8988T (cell line): ENCODE results near the gene KCNMA1.

Source experiments
- DNase-seq: peaks from one replicate; pipeline ENCODE4 v3.0.0; 2011

KCNMA1 gene

GRCh38 chr10:77474939-77475338, 162.7 kb downstream of the KCNMA1 start:
- DNase-seq, result no peak

GRCh38 chr10:77474386-77474785, 163.2 kb downstream of the KCNMA1 start:
- DNase-seq, result no peak

GRCh38 chr10:77472146-77472545, 165.5 kb downstream of the KCNMA1 start:
- DNase-seq, result no peak

DNA sequence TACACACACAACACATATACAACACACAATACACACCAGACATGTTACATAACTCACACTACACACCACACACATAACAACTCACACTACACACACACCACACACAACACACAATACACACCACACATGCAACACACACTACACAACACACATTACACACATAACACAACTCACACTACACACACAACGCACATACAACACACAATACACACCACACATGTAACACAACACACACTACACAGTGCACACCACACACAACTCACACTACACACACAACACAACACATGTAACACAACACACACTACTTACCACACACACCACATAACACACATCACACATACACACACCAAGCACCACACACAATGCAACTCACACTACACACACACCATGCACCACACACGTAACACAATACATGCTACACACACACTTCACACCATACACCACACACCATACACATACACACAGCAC, 166.5 kb downstream of the KCNMA1 start:
- no peak for DNase-seq

DNA sequence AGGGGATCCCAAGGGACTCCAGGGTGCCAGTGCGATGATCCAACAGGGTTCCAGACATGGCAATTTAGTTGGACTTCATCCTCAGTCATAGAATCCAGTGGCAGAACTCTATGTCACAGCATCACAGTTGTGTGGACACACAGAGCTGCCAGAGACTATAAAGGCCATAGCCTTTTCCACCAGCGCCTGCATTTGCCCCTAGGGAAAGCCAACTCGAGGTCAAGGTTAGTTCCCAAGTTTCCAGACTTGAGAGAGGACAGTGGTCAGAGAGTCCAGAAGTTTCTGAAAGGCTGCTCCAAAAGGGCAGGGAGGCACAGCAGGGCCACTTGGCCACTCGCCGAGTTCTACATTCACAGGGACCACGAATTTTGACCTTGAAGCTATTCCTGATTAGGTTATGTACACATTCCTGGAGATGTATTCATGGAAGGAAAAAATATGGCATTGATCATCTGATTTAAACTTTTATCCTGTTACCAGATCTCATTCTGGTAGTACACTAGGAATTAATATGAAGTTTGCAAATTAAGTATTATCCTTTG, 170.1 kb downstream of the KCNMA1 start:
- no peak for DNase-seq

- DNase-seq, result no peak
Measured at GRCh38 chr10:77463967-77464745, 173.5 kb downstream of the KCNMA1 start.

DNA sequence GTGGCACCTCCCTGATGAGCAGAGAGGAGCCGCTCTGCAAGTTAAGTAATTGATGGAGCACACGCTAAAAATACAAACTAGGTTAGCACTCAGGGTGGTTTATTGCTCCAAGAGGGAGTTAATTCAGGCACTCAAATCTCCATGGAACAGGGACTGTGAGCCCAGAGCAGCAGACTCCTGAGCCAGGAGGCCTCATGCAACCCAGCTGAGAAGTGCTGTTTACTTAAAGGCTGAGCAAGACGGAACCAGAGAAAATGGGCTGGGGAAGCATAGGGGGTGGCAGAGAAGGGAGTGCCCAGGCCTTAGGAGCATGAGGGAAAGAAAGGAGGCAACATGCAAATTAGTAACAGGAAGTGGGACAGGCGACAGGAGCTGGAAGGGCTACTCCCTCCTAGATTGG, 174.1 kb downstream of the KCNMA1 start:
- DNase-seq, result no peak

GRCh38 chr10:77461636-77462296, 175.8 kb downstream of the KCNMA1 start:
- DNase-seq, result no peak

GRCh38 chr10:77459905-77460304, 177.7 kb downstream of the KCNMA1 start:
- DNase-seq, result no peak

GRCh38 chr10:77458986-77459590, 178.5 kb downstream of the KCNMA1 start:
- DNase-seq, result no peak

DNA sequence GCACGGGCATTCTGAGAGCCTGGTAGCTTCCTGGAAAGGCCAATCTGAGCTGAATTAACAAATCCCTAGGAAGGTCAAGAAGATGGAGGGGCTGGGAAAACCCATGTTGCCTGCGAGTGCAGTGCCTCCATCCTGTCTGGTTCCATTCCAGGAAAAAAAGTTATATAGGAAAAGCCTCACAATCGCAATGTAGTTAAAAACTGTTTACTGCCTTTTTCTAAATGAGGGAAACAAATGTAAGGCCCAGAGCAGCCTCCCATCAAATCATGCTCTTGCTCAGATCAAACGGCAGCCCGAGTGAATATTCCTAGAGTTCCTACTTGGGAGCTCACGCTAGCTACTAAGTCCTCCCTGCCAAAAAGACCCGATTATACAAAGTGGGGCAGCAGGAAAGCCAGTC, 179.9 kb downstream of the KCNMA1 start:
- DNase-seq, result no peak

- DNase-seq, result no peak
Measured at GRCh38 chr10:77457266-77457665, 180.3 kb downstream of the KCNMA1 start.

GRCh38 chr10:77456414-77456813, 181.2 kb downstream of the KCNMA1 start:
- no peak for DNase-seq

DNA sequence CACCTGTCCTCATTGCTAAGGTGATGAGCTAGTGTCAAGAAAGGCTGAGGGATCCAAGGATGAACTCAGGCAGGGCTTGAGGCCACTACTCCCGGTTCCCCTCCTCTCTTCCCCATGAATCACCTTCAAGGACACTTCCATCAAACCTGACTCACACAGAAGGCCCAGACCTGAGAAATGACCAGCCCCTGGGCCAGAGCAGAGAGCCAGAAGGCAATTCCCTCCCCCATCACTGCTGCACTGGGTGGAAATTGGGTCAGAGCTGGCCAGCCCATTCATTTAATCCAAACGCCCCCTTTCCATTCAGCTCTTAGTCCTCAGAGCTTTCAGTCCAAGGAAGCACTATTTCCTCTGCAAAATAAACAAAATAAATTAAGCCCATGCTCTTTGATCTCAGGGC, 182.0 kb downstream of the KCNMA1 start:
- no peak for DNase-seq

- DNase-seq, result no peak
Measured at GRCh38 chr10:77452952-77453564, 184.6 kb downstream of the KCNMA1 start.

DNA sequence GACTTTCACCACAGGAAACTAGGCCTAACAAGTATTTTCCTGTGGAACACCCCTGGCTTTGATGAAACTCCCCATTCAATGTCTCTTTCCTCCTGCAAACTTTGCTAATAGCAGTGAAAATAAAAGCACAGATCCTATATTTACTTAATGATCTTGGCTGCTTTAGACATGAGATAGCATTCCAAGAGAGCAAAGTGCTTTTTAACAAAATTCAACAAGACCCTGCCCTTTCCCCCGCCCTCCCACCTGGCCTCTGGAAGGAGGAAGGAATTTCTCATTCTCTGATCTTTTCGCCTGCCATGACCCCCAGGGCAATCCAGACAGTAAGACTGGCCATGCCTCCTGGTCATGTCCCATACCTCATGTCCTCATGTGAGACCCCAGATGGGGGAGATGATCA, 185.7 kb downstream of the KCNMA1 start:
- DNase-seq, result no peak

DNA sequence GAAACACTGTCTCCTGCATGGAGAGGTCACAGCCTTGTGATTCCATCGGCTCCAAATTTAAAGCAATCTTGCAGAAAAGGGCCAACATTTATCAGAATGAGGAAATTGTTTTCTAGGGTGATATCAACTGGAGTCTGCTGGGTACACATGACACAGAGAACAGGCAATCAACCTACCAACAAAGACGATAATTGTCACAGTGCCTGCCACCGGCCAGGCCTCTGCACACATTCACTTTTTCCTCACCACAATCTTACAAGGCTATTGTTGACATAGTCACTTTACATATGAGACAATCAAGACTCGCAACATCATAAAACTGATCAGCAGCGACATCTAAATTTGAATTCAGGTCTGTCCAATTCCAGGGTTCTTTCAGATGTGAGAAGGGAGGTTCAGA, 189.4 kb downstream of the KCNMA1 start:
- DNase-seq, result no peak

- no peak for DNase-seq
Measured at GRCh38 chr10:77446700-77447099, 190.9 kb downstream of the KCNMA1 start.

GRCh38 chr10:77445547-77445946, 192.1 kb downstream of the KCNMA1 start:
- no peak for DNase-seq

DNA sequence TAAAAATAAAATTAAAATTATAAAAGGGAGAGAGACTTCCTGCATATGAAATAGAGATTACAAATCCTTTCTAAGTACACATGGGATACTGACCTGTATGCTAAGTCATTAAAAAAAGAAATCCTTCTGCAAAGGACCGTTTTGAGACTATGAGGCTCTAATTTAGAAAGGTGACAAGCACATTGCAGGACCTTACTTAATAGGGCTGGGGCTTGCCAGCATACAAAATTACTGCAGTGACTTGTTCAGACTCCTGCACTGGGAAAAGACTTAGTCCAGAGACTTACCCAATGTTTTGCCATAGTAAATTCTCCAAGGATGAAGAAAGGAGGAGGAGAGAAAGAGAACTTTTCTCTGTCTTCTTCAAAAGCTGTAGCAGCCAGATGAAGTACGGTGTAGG, 193.6 kb downstream of the KCNMA1 start:
- no peak for DNase-seq

DNA sequence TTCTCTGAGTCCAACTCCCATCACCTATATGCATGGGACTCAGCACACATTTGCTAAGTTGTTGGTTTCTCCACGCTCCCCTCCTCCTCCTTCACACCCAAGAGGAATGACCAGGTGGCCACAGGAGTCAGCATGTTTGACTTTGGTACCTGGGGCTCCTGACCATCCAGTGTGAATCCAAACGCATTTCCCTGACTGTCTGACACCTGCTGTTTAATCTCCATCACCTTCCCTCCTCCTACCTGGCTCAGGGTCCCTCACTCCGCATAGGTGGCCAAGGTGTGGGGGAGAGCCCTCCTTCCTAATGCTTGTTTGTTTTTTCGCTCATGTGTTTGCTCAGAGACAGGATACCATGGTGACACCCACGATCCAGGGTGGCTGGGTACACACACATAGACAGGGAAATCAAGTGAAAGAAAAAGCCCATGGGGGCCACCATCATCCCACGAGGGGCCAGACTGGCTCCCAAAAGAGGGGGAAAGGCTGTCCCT, 194.9 kb downstream of the KCNMA1 start:
- no peak for DNase-seq

DNA sequence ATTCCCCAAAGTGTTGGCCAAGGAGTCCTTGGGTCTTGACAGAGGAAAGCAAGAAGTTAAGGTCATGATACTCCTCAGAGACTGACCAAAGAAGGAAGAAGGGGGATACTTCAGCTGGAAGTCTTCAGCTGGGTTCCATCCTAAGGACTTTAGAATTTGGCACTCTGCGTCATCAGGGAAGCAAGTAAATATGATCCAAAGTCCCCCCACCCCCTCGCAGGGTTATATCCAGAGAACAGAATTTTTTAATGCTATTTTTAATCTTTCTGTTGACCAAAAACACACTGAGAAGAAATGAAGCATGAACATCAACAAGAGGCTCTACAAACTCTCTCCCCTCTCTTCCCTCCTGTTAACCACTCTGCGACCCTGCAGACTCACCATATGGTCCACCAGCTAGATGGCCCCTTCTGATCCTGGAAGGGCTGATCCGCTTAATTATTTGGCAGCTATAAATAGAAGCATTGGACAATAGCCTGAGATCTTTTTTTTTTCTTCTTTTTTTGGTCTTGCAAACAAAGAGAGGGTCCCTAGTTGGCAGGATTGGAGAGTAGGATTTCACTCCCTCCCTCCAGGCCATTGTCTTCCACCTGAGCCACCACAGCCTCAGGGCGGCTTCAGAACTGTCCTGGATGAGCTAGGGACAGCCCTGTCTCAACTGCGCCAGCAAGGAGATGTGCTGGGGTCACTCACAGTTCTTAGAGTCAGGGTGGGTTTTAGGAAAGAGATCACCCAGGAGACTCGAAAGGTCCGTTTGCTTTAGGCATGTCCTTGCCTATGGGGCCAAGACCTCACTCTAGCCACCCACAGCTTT, 196.0 kb downstream of the KCNMA1 start:
- no peak for DNase-seq
